ENCODE measurements around the gene AHDC1. TPM values are rescaled to one million over a fixed set of nuclear protein-coding genes. Genes with fewer than 3 reads are reported as not detected.
A peak's percentile ranks its signal among the peaks of the same experiment; 100 is the strongest.

Gene AHDC1, protein sequence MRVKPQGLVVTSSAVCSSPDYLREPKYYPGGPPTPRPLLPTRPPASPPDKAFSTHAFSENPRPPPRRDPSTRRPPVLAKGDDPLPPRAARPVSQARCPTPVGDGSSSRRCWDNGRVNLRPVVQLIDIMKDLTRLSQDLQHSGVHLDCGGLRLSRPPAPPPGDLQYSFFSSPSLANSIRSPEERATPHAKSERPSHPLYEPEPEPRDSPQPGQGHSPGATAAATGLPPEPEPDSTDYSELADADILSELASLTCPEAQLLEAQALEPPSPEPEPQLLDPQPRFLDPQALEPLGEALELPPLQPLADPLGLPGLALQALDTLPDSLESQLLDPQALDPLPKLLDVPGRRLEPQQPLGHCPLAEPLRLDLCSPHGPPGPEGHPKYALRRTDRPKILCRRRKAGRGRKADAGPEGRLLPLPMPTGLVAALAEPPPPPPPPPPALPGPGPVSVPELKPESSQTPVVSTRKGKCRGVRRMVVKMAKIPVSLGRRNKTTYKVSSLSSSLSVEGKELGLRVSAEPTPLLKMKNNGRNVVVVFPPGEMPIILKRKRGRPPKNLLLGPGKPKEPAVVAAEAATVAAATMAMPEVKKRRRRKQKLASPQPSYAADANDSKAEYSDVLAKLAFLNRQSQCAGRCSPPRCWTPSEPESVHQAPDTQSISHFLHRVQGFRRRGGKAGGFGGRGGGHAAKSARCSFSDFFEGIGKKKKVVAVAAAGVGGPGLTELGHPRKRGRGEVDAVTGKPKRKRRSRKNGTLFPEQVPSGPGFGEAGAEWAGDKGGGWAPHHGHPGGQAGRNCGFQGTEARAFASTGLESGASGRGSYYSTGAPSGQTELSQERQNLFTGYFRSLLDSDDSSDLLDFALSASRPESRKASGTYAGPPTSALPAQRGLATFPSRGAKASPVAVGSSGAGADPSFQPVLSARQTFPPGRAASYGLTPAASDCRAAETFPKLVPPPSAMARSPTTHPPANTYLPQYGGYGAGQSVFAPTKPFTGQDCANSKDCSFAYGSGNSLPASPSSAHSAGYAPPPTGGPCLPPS (N-terminal part only)
- total RNA-seq (10 to 100 TPM; 10.9 to 34.1 (median 14.3) TPM), polyA plus RNA-seq (10 to 100 TPM in 1 of 3 donors, 1 to 10 TPM in 2; 1.8 to 17.4 (median 2.1) TPM)

DNA sequence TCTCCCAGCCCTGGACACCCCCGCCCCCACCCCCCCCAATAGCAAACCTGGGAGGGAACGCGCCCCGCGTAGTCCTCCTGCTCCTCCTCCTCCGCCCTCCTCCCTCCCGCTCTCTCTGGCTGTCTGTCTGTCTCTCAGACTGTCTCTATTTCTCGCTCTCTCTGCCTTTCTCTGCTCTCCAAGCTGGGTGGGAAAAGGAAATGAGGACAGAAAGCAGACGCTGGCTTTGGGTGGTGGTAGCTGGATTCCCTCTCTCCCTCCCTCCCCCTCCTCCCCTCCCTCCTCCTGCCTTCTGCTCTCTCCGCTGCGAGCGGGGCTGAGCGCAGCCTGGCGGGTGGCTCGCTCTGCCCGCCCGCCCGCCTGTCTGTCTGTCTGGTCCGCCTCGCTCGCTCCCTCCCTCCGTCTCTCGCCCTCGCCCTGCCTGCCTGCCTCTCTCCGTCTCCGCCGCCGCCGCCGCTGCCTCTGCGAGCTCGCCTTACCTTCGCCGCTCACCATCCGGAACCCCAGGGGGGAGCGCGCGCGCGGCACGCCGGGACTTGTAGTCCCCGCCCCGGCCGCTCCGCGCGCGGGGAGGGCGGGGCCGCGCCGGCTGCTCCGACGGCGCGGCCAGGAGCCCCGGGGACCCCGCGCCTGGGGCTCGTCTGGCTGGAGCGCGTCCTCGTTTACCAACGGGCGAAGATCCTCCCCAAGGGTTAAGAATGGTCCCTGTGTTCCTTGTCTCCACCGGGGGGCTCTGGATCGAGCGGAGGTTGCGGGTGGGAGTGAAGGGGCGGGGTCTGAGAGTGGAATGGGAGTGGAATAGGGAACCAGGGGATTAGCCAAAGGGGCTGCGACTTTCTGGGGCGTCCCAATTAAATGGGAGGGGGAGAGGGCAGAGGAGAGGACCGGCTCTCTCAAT, at the start of gene AHDC1:
AHDC1 (minus strand) TSS at position 464 of the 898 bp plus-strand sequence. CDS start 52,029 bp downstream, outside the sequence.
- WGBS, 2 donors: 0 to 1% methylated on average over 74 of the region's 74 CpGs
- peak within 1 kb of the TSS; percentile 67 to 99 (median 96) for H3K4me3 ChIP-seq
- peak within 1 kb of the TSS; percentile 92 to 100 (median 97) for H3K27ac ChIP-seq
- no peak for TF ChIP-seq EP300 (IDR thresholded peaks at IDR 0.05)
- peak; percentile 98 to 99 (median 98) for TF ChIP-seq POLR2AphosphoS5 (IDR thresholded peaks at IDR 0.05)
- peak; percentile 76 to 87 for TF ChIP-seq POLR2A (IDR thresholded peaks at IDR 0.05)
- TF ChIP-seq, protein P1, sequence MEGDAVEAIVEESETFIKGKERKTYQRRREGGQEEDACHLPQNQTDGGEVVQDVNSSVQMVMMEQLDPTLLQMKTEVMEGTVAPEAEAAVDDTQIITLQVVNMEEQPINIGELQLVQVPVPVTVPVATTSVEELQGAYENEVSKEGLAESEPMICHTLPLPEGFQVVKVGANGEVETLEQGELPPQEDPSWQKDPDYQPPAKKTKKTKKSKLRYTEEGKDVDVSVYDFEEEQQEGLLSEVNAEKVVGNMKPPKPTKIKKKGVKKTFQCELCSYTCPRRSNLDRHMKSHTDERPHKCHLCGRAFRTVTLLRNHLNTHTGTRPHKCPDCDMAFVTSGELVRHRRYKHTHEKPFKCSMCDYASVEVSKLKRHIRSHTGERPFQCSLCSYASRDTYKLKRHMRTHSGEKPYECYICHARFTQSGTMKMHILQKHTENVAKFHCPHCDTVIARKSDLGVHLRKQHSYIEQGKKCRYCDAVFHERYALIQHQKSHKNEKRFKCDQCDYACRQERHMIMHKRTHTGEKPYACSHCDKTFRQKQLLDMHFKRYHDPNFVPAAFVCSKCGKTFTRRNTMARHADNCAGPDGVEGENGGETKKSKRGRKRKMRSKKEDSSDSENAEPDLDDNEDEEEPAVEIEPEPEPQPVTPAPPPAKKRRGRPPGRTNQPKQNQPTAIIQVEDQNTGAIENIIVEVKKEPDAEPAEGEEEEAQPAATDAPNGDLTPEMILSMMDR (IDR thresholded peaks at IDR 0.05): no peak
- intact Hi-C loops (cut with DNase I): loop anchor here (1.0 to 10.0 kb wide), 4 partner anchors 114 to 279 kb away; partner anchors contain the start of genes GPR3, TMEM222 and WASF2
- H3K9me3 ChIP-seq: no peaks in the 10 kb centered on the region
- H3K27me3 ChIP-seq: no peaks in the 10 kb centered on the region
- H3K36me3 ChIP-seq: no peaks in the 10 kb centered on the region
- peaks cover 0 to 54% (median 44%) of the 10 kb centered on the region in 4 donors for H3K4me1 ChIP-seq
- peak; percentile 97 for DNase-seq

DNA sequence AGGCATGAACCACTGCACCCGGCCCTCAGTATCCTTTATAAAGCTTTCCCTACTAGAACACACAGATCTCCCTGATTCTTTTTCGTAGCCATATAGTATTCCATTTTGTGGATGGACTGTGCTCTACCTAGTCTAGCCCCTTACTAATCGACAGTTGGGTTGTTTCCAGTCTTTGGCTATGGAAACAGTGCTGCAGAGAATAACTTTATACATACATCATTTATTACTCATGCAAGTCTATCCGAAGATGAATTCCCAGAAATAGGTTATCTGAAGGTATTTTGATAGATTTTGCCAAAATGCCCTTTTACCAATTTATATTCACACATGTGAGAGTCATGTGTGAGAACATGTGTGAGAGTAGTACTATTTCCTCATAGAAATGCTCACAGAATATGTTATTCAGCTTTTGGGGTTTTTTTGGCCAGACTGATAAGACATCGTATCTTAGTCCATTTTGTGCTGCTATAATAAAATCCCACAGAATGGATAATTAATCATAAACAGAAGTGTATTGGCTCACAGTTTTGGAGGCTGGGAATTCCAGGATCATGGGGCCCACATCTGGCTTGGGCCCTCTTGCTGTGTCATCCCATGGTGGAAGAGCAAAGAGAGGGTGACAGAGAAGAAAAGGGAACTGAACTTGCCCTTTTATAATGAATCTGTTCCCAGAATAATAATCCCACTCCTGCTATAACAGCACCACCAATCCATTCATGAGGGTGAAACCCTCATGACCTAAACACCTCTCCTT, 48.3 kb upstream of the AHDC1 start:
- DNase-seq: no peak
- Histone ChIP-seq H3K4me1 (peaks cover 0 to 39% (median 28%) of the 10 kb centered on the region in 4 donors), H3K4me3 (no peak overlapping the region), H3K36me3 (no peaks in the 10 kb centered on the region), H3K9me3 (no peaks in the 10 kb centered on the region), H3K27me3 (no peaks in the 10 kb centered on the region), H3K27ac (no peak overlapping the region)
- 91 to 94% methylated on average over 5 of the region's 5 CpGs for WGBS, 2 donors
- TF ChIP-seq POLR2AphosphoS5 (IDR thresholded peaks at IDR 0.05) (no peak), EP300 (IDR thresholded peaks at IDR 0.05) (no peak), POLR2A (IDR thresholded peaks at IDR 0.05) (no peak)
- TF ChIP-seq, protein P1 (IDR thresholded peaks at IDR 0.05): no peak
- intact Hi-C loops (cut with DNase I): no loop called here

DNA sequence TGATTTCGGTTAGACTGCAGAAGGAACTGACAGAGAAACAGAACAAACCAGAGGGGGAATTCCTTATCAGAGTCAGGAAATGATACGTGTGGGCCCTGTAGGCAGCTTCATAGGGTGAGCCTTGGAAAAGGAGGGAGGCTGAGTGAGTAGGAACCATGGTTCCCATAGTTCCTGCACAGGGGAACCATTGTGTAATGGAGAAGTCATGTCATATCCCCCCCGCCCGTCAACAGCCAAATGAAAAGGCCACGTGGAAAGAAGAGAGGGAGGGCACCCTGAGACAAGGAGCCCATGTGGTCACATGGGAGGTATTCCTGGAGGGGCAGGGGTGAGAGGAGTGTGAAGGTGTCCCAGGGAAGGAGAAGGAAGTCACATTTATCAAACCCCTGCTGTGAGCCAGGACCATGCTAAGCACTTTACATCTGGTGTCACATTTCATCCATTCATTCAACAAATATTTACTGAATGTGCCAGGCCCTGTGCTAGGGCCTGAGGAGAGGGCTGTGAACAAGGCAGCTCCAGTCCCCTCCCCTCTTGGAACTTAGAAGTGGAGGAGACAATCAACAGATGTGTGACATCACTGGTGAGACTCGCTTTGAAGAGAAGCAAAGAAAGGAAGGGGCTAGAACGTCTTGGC, 46.7 kb upstream of the AHDC1 start:
- Histone ChIP-seq H3K4me3 (no peak overlapping the region), H3K27ac (peak overlapping the region in 3 of 4 donors; percentile 12 to 50 (median 50)), H3K27me3 (no peaks in the 10 kb centered on the region), H3K9me3 (no peaks in the 10 kb centered on the region), H3K4me1 (peaks cover 0 to 29% (median 21%) of the 10 kb centered on the region in 4 donors), H3K36me3 (no peaks in the 10 kb centered on the region)
- no peak for DNase-seq
- WGBS, 2 donors: 62 to 64% methylated on average over 7 of the region's 7 CpGs
- intact Hi-C loops (cut with DNase I): no loop called here
- TF ChIP-seq POLR2A (IDR thresholded peaks at IDR 0.05) (no peak), POLR2AphosphoS5 (IDR thresholded peaks at IDR 0.05) (no peak), EP300 (IDR thresholded peaks at IDR 0.05) (no peak)
- TF ChIP-seq, protein P1 (IDR thresholded peaks at IDR 0.05): no peak

Measured in sigmoid colon (tissue), 7 donors.